Measurements from ENCODE around the gene ANTXR2.

DNA sequence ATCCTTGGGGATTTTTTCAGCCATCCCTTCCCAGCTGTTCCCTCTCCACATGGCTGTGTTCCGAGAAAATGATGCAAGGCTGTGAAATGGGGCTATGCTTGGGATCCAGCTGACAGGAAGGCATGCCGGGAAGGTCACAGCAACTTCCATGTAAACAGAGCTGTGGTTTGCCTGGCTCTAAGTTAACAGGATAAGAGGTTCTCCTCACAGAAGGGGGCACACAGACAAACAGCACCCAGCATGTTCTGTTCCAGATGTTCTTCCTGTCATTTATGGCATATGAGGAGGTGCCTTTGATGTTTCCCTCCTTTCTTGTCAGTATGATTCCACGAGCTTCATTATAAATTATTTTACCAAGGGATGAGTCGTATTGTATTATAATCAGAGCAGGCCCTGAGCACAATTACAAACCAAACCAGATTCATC, 220.7 kb downstream of the ANTXR2 start:
- TF ChIP-seq, protein P1, sequence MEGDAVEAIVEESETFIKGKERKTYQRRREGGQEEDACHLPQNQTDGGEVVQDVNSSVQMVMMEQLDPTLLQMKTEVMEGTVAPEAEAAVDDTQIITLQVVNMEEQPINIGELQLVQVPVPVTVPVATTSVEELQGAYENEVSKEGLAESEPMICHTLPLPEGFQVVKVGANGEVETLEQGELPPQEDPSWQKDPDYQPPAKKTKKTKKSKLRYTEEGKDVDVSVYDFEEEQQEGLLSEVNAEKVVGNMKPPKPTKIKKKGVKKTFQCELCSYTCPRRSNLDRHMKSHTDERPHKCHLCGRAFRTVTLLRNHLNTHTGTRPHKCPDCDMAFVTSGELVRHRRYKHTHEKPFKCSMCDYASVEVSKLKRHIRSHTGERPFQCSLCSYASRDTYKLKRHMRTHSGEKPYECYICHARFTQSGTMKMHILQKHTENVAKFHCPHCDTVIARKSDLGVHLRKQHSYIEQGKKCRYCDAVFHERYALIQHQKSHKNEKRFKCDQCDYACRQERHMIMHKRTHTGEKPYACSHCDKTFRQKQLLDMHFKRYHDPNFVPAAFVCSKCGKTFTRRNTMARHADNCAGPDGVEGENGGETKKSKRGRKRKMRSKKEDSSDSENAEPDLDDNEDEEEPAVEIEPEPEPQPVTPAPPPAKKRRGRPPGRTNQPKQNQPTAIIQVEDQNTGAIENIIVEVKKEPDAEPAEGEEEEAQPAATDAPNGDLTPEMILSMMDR (IDR thresholded peaks at IDR 0.05): no peak
- TF ChIP-seq POLR2A (IDR thresholded peaks at IDR 0.05): no peak

Measured in uterus (tissue), 2 donors.